ENCODE results near the gene ZNHIT6.

DNA sequence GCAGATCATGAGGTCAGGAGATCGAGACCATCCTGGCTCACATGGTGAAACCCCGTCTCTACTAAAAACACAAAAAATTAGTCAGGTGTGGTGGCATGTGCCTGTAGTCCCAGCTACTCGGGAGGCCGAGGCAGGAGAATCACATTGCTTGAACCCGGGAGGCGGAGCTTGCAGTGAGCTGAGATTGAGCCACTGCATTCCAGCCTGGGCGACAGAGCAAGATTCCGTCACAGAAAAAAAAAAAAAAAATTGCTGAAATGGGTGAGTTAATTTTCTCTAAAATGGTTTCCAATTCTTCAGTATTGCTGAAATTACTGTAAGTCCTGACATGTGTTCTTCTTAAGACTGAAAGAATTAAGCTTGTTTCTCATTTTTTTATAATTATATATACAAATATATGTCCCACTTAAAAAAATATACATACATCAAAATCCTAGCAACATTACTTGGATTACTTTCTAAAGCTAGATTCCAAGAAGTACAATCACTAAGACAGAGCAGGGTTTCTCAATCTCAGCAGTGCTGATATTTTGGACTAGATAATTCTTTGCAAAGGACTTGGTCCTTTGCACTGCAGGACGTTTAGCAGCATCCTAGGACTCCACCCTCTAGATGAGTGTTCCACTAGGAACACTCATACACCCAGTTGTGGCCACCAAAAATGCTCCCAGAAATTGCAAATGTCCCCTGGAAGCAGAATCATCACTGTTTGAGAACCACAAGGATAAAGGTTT lies 24.8 kb downstream of the ZNHIT6 start:
- TF ChIP-seq, protein P1, sequence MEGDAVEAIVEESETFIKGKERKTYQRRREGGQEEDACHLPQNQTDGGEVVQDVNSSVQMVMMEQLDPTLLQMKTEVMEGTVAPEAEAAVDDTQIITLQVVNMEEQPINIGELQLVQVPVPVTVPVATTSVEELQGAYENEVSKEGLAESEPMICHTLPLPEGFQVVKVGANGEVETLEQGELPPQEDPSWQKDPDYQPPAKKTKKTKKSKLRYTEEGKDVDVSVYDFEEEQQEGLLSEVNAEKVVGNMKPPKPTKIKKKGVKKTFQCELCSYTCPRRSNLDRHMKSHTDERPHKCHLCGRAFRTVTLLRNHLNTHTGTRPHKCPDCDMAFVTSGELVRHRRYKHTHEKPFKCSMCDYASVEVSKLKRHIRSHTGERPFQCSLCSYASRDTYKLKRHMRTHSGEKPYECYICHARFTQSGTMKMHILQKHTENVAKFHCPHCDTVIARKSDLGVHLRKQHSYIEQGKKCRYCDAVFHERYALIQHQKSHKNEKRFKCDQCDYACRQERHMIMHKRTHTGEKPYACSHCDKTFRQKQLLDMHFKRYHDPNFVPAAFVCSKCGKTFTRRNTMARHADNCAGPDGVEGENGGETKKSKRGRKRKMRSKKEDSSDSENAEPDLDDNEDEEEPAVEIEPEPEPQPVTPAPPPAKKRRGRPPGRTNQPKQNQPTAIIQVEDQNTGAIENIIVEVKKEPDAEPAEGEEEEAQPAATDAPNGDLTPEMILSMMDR (IDR thresholded peaks at IDR 0.05 in 4 of 5, conservative IDR thresholded peaks at IDR 0.05 in 1 of 5) = no peak
- TF ChIP-seq POLR2A (IDR thresholded peaks at IDR 0.05) = no peak

Measured in gastrocnemius medialis (tissue), 4 donors.